GM12873 (cell line): ENCODE measurements around the gene SLC35A4.

Experiments
- CTCF ChIP-seq: IDR thresholded peaks from 2 replicates; pipeline ENCODE4 v1.5.1; 2012; ENCODE audit warnings: low read depth, mild to moderate bottlenecking, moderate library complexity, low read length, control low read depth; ENCODE audit not compliant: insufficient read depth; ENCODE audit errors: missing control alignments

SLC35A4 gene

DNA sequence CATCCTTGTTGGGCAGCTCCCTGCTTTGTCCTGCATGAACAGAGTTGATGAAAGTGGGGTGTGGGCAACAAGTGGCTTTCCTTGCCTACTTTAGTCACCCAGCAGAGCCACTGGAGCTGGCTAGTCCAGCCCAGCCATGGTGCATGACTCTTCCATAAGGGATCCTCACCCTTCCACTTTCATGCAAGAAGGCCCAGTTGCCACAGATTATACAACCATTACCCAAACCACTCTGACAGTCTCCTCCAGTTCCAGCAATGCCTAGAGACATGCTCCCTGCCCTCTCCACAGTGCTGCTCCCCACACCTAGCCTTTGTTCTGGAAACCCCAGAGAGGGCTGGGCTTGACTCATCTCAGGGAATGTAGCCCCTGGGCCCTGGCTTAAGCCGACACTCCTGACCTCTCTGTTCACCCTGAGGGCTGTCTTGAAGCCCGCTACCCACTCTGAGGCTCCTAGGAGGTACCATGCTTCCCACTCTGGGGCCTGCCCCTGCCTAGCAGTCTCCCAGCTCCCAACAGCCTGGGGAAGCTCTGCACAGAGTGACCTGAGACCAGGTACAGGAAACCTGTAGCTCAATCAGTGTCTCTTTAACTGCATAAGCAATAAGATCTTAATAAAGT is 3.9 kb downstream of the SLC35A4 start:
- no peak for TF ChIP-seq CTCF

- TF ChIP-seq CTCF: no peak
Observed at GRCh38 chr5:140569197-140569596, 4.6 kb downstream of the SLC35A4 start.

- TF ChIP-seq CTCF: no peak
Observed at GRCh38 chr5:140570058-140570457, 5.4 kb downstream of the SLC35A4 start.

- TF ChIP-seq CTCF: no peak
Observed at GRCh38 chr5:140570488-140570887, 5.9 kb downstream of the SLC35A4 start.

DNA sequence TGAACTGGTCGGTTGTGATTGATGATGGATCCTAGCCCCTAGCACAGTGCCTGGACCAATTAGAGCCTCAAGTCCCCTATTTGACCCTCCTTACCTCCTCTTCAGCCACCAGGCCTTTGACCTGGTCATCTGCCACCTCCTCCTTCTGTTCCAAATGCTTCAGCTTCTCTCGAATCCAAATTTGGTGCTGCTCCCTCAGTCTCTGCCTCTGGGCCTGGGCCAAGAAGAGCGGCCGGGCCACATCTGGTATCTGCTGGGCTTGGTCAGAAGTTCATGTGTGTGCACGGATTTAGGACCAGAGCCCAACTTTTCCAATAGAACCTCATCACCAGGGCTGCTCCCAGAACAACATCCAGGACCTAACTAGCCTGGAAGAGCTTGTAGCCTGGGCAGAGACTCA is 6.5 kb downstream of the SLC35A4 start:
- TF ChIP-seq CTCF: no peak

DNA sequence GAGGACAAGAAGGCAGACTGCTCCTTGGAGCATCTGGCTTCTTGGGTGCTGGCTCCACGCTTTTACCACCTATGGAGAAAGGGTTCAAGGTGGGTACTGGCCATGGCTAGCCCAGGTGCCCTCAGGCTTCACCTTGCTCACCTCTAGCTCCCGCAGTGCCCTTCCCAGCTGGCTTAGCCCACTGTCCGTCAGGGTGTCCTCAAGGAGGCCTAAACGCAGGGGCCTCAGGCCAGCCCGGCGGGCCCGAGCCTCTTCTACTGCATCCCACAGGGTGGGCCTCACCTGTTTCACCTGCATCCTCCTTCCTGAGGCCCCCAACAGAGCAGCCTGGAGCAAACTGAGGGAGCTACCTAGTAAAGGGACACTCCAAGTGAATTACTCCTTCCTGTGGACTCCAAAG is 9.1 kb downstream of the SLC35A4 start:
- no peak for TF ChIP-seq CTCF

DNA sequence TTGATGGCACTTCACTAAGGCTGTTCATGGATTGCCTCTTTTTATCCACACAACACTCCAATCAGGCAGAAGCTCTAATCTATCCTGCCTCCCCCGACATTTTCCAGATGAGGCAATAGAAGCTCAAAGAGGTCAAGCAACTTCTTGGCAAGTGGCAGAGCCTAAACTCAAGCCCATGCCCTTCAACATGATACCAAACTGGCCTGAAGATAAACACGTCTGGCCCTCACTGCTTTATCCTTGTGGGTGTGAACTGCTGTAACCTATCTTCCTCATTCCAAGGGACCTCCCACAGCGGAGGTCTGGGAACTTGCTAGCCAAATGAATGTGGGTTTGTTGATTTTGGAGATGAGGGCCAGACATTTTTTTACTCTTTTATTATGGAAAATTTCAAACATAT is 9.5 kb downstream of the SLC35A4 start:
- TF ChIP-seq CTCF: no peak
